Fibroblast of skin of left quadriceps (primary cell): ENCODE measurements around the gene GPR89A.
"Not testable (repeated sequence)": the region's sequence is repeated elsewhere in the genome, so short reads cannot be mapped to it uniquely, and the experiment has no call there.

ENCODE experiments used
- DNase-seq, 2 experiments: peaks; one replicate each; pipeline ENCODE4 v3.0.0-alpha.2; 2013; ENCODE audit warnings: low read depth in 2 of 2

Gene GPR89A

DNA sequence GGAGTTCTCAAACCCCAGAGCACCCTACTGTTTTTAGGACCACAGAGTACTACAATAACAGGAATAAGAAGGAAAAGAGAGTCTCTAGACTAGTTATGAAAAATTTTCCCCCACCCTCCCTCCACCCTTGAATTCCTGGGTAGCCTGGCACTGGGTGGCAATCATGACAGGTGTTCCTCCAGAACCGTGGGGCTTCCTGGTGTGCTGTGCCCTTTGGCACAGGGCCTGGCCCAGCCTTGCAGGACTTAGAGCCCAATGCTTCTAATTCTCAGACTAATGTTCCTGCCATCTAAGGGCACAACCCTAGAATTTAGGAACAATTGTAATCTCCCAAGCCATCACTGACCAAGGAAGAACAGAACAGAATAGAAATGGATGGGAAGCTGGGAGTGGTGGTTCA, 110.0 kb downstream of the GPR89A start:
- DNase-seq = no peak

DNA sequence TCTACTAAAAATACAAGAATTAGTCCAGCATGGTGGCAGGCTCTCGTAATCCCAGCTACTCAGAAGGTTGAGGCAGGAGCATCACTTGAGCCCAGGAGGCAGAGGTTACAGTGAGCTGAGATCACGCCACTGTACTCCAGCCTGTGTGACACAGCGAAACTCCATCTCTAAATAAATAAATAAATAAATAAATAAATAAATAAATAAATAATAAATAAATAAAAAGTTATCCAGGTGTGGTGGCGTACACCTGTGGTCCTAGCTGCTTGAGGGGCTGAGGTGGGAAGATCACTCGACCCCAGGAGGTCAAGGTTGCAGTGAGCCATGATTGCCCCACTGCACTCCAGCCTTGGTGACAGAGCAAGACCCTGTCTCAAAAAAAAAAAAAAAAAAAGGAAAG, 110.7 kb downstream of the GPR89A start:
- not testable (repeated sequence) for DNase-seq

DNA sequence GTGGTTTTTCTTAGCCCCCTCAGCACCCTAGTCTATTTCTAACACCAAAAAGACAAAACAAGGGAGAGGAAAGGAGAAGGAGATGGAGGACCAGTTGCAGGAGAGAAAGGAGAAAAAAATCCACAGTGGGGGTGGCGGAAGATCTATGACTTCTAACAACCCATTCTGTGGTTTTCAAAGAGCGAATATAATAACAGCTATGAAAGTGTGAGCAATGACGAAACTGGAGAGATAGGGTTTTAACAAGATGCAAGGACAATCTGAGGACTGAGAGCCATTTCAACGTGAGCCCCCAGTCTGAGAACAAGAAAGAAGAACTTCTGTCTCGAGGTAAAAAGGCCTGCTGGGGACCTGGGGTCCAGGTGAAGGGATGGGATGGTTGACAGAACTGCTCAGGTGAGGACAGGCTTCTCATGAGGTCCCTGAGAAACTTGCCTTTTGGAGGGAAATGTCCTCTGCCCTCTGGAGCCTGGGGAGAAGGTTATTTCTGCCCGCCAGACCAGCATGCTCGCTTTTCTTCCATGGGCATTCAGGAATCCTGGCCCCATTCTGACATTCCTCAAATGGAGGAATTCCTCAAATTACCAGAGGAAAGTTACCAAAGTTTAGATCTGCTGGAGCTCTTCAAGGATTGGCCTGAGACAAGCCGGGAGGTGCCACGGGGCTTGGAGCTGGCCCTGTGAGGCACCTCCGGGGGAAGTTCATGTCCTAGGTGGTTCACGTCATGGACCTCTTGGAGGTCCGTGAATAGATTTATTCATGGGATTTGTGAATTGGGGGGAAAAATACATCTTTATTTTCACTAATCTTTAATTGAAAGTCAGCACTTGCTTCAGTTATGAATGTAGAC, 111.7 kb downstream of the GPR89A start, which contains the start of gene CD160:
TSS of gene CD160 (plus strand) at position 270 of the 850 bp plus-strand sequence. CDS start 8,829 bp downstream, outside the sequence.
- DNase-seq = no peak
